ENCODE results near the gene GPATCH11. TPM values are rescaled to one million over a fixed set of nuclear protein-coding genes. Genes with fewer than 3 reads are reported as not detected.

The GPATCH11 gene
- total RNA-seq, 4 donors from 2014 or later, result 2.8 to 13.1 (median 5.4) TPM

DNA sequence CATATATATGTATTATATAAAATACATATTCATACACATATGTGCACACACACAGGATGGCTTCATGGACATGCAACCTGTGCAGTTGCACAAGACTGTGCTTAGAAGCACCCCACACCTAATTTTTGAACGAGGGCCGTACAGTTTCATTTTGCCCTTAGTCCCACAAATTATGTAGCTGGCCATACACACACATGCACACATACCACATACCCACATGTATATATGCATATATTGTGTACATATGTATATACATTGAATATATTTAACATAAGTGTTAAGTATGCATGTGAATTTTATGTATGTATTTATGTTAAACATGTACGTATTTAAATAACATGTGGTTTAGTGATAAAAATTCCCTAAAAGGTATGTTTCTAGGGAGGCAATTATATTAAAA, 18.3 kb downstream of the GPATCH11 start:
- intact Hi-C loops (cut with DNase I; ENCODE audit: low total_unique reads), result no loop called here
- Histone ChIP-seq H3K36me3 (no peaks in the 10 kb centered on the region), H3K4me3 (no peak overlapping the region), H3K4me1 (no peaks in the 10 kb centered on the region), H3K27me3 (no peaks in the 10 kb centered on the region), H3K9me3 (no peaks in the 10 kb centered on the region), H3K27ac (no peak overlapping the region)
- DNase-seq, result no peak
- TF ChIP-seq, protein P1, sequence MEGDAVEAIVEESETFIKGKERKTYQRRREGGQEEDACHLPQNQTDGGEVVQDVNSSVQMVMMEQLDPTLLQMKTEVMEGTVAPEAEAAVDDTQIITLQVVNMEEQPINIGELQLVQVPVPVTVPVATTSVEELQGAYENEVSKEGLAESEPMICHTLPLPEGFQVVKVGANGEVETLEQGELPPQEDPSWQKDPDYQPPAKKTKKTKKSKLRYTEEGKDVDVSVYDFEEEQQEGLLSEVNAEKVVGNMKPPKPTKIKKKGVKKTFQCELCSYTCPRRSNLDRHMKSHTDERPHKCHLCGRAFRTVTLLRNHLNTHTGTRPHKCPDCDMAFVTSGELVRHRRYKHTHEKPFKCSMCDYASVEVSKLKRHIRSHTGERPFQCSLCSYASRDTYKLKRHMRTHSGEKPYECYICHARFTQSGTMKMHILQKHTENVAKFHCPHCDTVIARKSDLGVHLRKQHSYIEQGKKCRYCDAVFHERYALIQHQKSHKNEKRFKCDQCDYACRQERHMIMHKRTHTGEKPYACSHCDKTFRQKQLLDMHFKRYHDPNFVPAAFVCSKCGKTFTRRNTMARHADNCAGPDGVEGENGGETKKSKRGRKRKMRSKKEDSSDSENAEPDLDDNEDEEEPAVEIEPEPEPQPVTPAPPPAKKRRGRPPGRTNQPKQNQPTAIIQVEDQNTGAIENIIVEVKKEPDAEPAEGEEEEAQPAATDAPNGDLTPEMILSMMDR (IDR thresholded peaks at IDR 0.05), result no peak
- TF ChIP-seq POLR2A (IDR thresholded peaks at IDR 0.05), result no peak

DNA sequence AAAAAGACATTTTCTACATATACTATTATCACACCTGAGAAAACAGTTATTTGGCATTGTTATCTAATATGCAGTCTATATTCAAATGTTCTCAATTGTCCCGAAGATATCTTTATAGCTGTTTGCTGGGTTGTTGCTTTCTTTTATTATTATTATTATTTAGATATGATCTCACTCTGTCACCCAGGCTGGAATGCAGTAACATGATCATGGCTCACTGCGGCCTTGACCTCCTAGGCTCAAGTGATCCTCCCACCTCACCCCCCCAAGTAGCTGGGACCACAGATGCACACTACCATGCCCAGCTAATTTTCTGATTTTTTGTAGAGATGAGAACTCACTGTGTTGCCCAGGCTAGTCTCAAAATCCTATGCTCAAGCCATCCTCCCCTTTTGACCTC, 19.9 kb downstream of the GPATCH11 start:
- intact Hi-C loops (cut with DNase I; ENCODE audit: low total_unique reads), result no loop called here
- H3K27ac ChIP-seq, result no peak overlapping the region
- no peak overlapping the region for H3K4me3 ChIP-seq
- H3K4me1 ChIP-seq, result no peaks in the 10 kb centered on the region
- H3K9me3 ChIP-seq, result no peaks in the 10 kb centered on the region
- TF ChIP-seq, protein P1 (IDR thresholded peaks at IDR 0.05), result no peak
- TF ChIP-seq POLR2A (IDR thresholded peaks at IDR 0.05), result no peak
- H3K27me3 ChIP-seq, result no peaks in the 10 kb centered on the region
- no peaks in the 10 kb centered on the region for H3K36me3 ChIP-seq
- no peak for DNase-seq

GRCh38 chr2:37105150-37105549, 20.8 kb downstream of the GPATCH11 start:
- Histone ChIP-seq H3K27me3 (no peaks in the 10 kb centered on the region), H3K4me3 (no peak overlapping the region), H3K27ac (no peak overlapping the region), H3K4me1 (no peaks in the 10 kb centered on the region), H3K9me3 (no peaks in the 10 kb centered on the region), H3K36me3 (no peaks in the 10 kb centered on the region)
- TF ChIP-seq, protein P1 (IDR thresholded peaks at IDR 0.05), result no peak
- TF ChIP-seq POLR2A (IDR thresholded peaks at IDR 0.05), result no peak
- intact Hi-C loops (cut with DNase I; ENCODE audit: low total_unique reads), result no loop called here
- no peak for DNase-seq

GRCh38 chr2:37109523-37109922, 25.2 kb downstream of the GPATCH11 start:
- H3K4me3 ChIP-seq, result no peak overlapping the region
- DNase-seq, result no peak
- intact Hi-C loops (cut with DNase I; ENCODE audit: low total_unique reads), result no loop called here
- TF ChIP-seq, protein P1 (IDR thresholded peaks at IDR 0.05), result no peak
- no peak for TF ChIP-seq POLR2A (IDR thresholded peaks at IDR 0.05)
- no peak overlapping the region for H3K27ac ChIP-seq
- H3K27me3 ChIP-seq, result no peaks in the 10 kb centered on the region
- H3K9me3 ChIP-seq, result no peaks in the 10 kb centered on the region
- H3K36me3 ChIP-seq, result no peaks in the 10 kb centered on the region
- H3K4me1 ChIP-seq, result no peaks in the 10 kb centered on the region

GRCh38 chr2:37110306-37111212, 26.2 kb downstream of the GPATCH11 start:
- H3K4me1 ChIP-seq, result no peaks in the 10 kb centered on the region
- no peak overlapping the region for H3K4me3 ChIP-seq
- no peak for DNase-seq
- intact Hi-C loops (cut with DNase I; ENCODE audit: low total_unique reads), result no loop called here
- TF ChIP-seq, protein P1 (IDR thresholded peaks at IDR 0.05), result no peak
- TF ChIP-seq POLR2A (IDR thresholded peaks at IDR 0.05), result no peak
- H3K27me3 ChIP-seq, result no peaks in the 10 kb centered on the region
- H3K9me3 ChIP-seq, result no peaks in the 10 kb centered on the region
- H3K27ac ChIP-seq, result no peak overlapping the region
- H3K36me3 ChIP-seq, result no peaks in the 10 kb centered on the region

Measured in uterus (tissue), 4 donors.